ENCODE data around the gene FMN2.

FMN2 gene

GRCh38 chr1:240399381-240399780, 307.7 kb downstream of the FMN2 start (continued):
- no peak for TF ChIP-seq ZNF398 (tag by site-specific recombination; IDR thresholded peaks at IDR 0.05)
- no peak for TF ChIP-seq TSHZ1 (tag by site-specific recombination; IDR thresholded peaks at IDR 0.05; ENCODE audit: borderline replicate concordance)
- TF ChIP-seq ZNF423 (tag by site-specific recombination; IDR thresholded peaks at IDR 0.05), result no peak
- no peak for TF ChIP-seq ZNF624 (tag by site-specific recombination; IDR thresholded peaks at IDR 0.05)
- no peak for TF ChIP-seq ZNF391 (tag by site-specific recombination; IDR thresholded peaks at IDR 0.05; ENCODE audit: borderline replicate concordance, low read depth)
- no peak for TF ChIP-seq ZNF580 (tag by site-specific recombination; IDR thresholded peaks at IDR 0.05)
- TF ChIP-seq ZNF677 (tag by site-specific recombination; IDR thresholded peaks at IDR 0.05), result peak; percentile 69; the same call in 1 of the 2 replicates
- no peak for TF ChIP-seq ZNF510 (tag by site-specific recombination; IDR thresholded peaks at IDR 0.05; ENCODE audit: insufficient replicate concordance)
- TF ChIP-seq ZNF629 (tag by site-specific recombination; IDR thresholded peaks at IDR 0.05), result peak; percentile 54; the same call in 1 of the 2 replicates
- no peak for TF ChIP-seq ZBTB44 (tag by site-specific recombination; IDR thresholded peaks at IDR 0.05)
- no peak for TF ChIP-seq ZBTB8A (tag by site-specific recombination; IDR thresholded peaks at IDR 0.05)
- no peak for TF ChIP-seq ZNF658 (tag by site-specific recombination; IDR thresholded peaks at IDR 0.05)
- peak; percentile 72 for TF ChIP-seq PRDM1 (tag by site-specific recombination; IDR thresholded peaks at IDR 0.05)
- TF ChIP-seq PATZ1 (tag by site-specific recombination; IDR thresholded peaks at IDR 0.05), result no peak
- TF ChIP-seq GLI2 (tag by site-specific recombination; IDR thresholded peaks at IDR 0.05; ENCODE audit: borderline replicate concordance, low read depth), result no peak
- TF ChIP-seq ZNF600 (tag by site-specific recombination; IDR thresholded peaks at IDR 0.05), result peak; percentile 100
- TF ChIP-seq ZIC2 (tag by site-specific recombination; IDR thresholded peaks at IDR 0.05), result peak; percentile 78
- TF ChIP-seq ZNF544 (tag by site-specific recombination; IDR thresholded peaks at IDR 0.05), result no peak
- no peak for TF ChIP-seq ZNF266 (tag by site-specific recombination; IDR thresholded peaks at IDR 0.05; ENCODE audit: low read depth)
- TF ChIP-seq ZBTB11 (tag by site-specific recombination; conservative IDR thresholded peaks at IDR 0.05; ENCODE audit: low read depth), result no peak
- TF ChIP-seq ZSCAN30 (tag by site-specific recombination; IDR thresholded peaks at IDR 0.05), result 0 out of 2 replicates have a peak, but pooled peaks have one; percentile 33
- TF ChIP-seq PBX3 (CRISPR knock-in tag; IDR thresholded peaks at IDR 0.05), result no peak
- TF ChIP-seq KLF1 (tag by site-specific recombination; IDR thresholded peaks at IDR 0.05), result no peak
- no peak for TF ChIP-seq ZNF221 (tag by site-specific recombination; IDR thresholded peaks at IDR 0.05; ENCODE audit: borderline replicate concordance)
- no peak for TF ChIP-seq HOXD13 (CRISPR knock-in tag; IDR thresholded peaks at IDR 0.05; ENCODE audit: borderline replicate concordance)
